Smooth muscle cell (in vitro differentiated cells): ENCODE measurements around the gene CRACR2B. TPM values are rescaled to one million over a fixed set of nuclear protein-coding genes. Genes with fewer than 3 reads are reported as not detected.
A peak's percentile ranks its signal among the peaks of the same experiment; 100 is the strongest.

Source experiments
- DNase-seq: peaks from one replicate; lab custom pipeline; 2025; ENCODE audit not compliant: unreplicated experiment; lab: John Stamatoyannopoulos, UW
- H2AFZ ChIP-seq: fragments of 200-600 bp; sonication (generic); 2 replicates; pipeline ENCODE4 v1.6.0; 2016; ENCODE audit warnings: antibody characterized with exemption, low read depth, mild to moderate bottlenecking
- H3F3A ChIP-seq: fragments of 200-600 bp; sonication (generic); 2 replicates; pipeline ENCODE4 v1.6.0; 2017; ENCODE audit warnings: antibody characterized with exemption, low read depth
- H3K27ac ChIP-seq: fragments of 200-600 bp; sonication (generic); 2 replicates; pipeline ENCODE4 v1.5.1; 2016; ENCODE audit warnings: low read depth, mild to moderate bottlenecking
- H3K27me3 ChIP-seq: fragments of 200-600 bp; sonication (generic); 2 replicates; pipeline ENCODE4 v1.6.1; 2016; ENCODE audit warnings: low read depth, mild to moderate bottlenecking
- H3K36me3 ChIP-seq: fragments of 200-600 bp; sonication (generic); 2 replicates; pipeline ENCODE4 v1.5.1; 2016; ENCODE audit warnings: low read depth
- H3K4me1 ChIP-seq: fragments of 200-600 bp; sonication (generic); 2 replicates; pipeline ENCODE4 v1.5.1; 2016; ENCODE audit warnings: low read depth
- H3K4me2 ChIP-seq: fragments of 200-600 bp; sonication (generic); 2 replicates; pipeline ENCODE4 v1.6.0; 2016; ENCODE audit warnings: mild to moderate bottlenecking
- H3K4me3 ChIP-seq: fragments of 200-600 bp; sonication (generic); 2 replicates; pipeline ENCODE4 v1.5.1; 2016; ENCODE audit warnings: mild to moderate bottlenecking
- H3K79me2 ChIP-seq: fragments of 200-600 bp; sonication (generic); 2 replicates; pipeline ENCODE4 v1.6.0; 2016; ENCODE audit warnings: low read depth, mild to moderate bottlenecking
- H3K9ac ChIP-seq: fragments of 200-600 bp; sonication (generic); 2 replicates; pipeline ENCODE4 v1.6.0; 2016; ENCODE audit warnings: low read depth
- H3K9me3 ChIP-seq: fragments of 200-600 bp; sonication (generic); replicated peaks from 2 replicates; pipeline ENCODE4 v1.5.1; 2016; ENCODE audit warnings: low read depth
- H4K20me1 ChIP-seq: fragments of 200-600 bp; sonication (generic); 2 replicates; pipeline ENCODE4 v1.6.0; 2016; ENCODE audit warnings: low read depth
- WGBS: methylation state at CpG from one replicate; pipeline ENCODE4 v1.1.7; 2016; ENCODE audit warnings: low lambda C conversion rate; 5-methylcytosine and 5-hydroxymethylcytosine counted together
- polyA plus RNA-seq: library from polyadenylated mRNA; unstranded; fragments of >200 nt; fragmentation: Nextera tagmentation; extraction: Ambion mirVana; gene quantifications from 2 replicates; pipeline ENCODE4 v1.2.1, GENCODE V29; 2016
- total RNA-seq: library from RNA; depleted of rRNA; stranded (reverse); fragments of >200 nt; gene quantifications from 2 replicates; pipeline ENCODE4 v1.2.3, GENCODE V29; 2014
- TF ChIP-seq, protein P1 (sequence below): fragments of 200-600 bp; sonication (generic); IDR thresholded peaks from 2 replicates; pipeline ENCODE4 v1.5.1; 2017; ENCODE audit warnings: borderline replicate concordance, mild to moderate bottlenecking, antibody characterized with exemption; ENCODE audit not compliant: insufficient read depth, poor library complexity, severe bottlenecking

CRACR2B gene
- total and polyA plus RNA-seq, 2 experiments from 2014 or later, result 0.10 to 0.36 TPM

DNA sequence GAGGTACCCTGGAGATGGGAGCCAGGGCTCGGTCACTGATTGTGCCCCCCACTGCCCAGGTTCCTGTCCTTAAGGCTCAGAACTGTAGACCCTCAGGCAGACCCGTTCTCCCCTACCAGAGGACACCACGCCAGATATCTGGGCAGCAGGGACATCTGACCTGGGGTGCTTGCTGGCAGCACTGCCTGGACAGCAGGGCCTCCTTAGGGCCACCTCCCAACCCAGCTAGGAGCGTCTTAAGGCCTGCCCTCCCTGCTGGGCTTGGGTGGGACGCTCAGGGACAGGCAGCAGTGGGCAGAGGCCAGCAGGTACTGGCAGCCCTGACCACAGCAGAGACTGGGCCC, 11.5 kb downstream of the CRACR2B start:
- no peak overlapping the region for H3K27ac ChIP-seq

DNA sequence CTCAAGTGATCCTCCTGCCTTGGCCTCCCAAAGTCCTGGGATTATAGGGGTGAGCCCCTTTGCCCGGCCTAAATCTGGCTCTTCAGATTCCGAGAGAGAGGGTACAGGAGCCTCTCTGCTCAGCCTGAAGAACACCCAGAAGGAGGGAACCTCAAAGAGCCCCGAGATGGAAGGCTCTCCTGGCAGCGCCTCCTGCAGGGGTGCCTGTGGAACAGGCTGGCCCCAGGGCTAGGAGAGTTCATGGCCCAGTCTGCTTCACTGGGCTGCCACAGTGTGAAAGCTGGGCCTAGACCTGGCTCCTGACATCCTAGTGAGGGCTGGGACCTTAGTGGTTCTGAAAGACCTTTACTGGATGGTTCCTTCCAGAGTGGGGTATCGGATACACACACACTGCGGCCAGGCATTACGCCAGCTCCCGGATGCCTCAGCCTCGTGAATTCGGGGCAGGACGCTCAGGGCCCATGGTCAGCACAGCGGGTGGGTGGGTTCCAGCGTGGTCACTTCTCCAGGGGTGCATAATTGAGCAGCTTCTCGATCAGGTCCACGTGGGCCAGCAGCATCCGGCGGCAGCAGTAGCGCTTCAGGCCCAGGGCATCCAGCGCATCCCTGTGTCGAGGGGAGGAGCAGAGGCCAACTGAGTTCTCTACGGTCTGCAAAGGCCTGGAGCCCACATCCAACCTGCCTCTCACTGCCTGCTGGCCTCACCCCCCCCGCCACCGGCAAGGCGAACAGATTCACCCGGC, 12.3 kb downstream of the CRACR2B start:
- H3K36me3 ChIP-seq, result no peaks in the 10 kb centered on the region
- no peak overlapping the region for H3K9ac ChIP-seq
- H4K20me1 ChIP-seq, result peaks cover 74% of the 10 kb centered on the region
- TF ChIP-seq, protein P1, sequence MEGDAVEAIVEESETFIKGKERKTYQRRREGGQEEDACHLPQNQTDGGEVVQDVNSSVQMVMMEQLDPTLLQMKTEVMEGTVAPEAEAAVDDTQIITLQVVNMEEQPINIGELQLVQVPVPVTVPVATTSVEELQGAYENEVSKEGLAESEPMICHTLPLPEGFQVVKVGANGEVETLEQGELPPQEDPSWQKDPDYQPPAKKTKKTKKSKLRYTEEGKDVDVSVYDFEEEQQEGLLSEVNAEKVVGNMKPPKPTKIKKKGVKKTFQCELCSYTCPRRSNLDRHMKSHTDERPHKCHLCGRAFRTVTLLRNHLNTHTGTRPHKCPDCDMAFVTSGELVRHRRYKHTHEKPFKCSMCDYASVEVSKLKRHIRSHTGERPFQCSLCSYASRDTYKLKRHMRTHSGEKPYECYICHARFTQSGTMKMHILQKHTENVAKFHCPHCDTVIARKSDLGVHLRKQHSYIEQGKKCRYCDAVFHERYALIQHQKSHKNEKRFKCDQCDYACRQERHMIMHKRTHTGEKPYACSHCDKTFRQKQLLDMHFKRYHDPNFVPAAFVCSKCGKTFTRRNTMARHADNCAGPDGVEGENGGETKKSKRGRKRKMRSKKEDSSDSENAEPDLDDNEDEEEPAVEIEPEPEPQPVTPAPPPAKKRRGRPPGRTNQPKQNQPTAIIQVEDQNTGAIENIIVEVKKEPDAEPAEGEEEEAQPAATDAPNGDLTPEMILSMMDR, result peak; percentile 13
- H3K4me3 ChIP-seq, result no peak overlapping the region
- WGBS, result 95% methylated on average over 25 of the region's 25 CpGs
- peaks cover 25% of the 10 kb centered on the region for H3K4me1 ChIP-seq
- H3K27ac ChIP-seq, result no peak overlapping the region
- no peak overlapping the region for H2AFZ ChIP-seq
- peaks cover 20% of the 10 kb centered on the region for H3F3A ChIP-seq
- no peaks in the 10 kb centered on the region for H3K27me3 ChIP-seq
- no peak for DNase-seq
- no peaks in the 10 kb centered on the region for H3K9me3 ChIP-seq
- H3K4me2 ChIP-seq, result no peak overlapping the region
- H3K79me2 ChIP-seq, result peaks cover 31% of the 10 kb centered on the region

More for the DNA sequence above, 11.5 kb downstream of the CRACR2B start:
- no peak overlapping the region for H3K4me3 ChIP-seq
- H3K27me3 ChIP-seq, result no peaks in the 10 kb centered on the region
- H3K4me2 ChIP-seq, result no peak overlapping the region
- H3K4me1 ChIP-seq, result peaks cover 19% of the 10 kb centered on the region
- H3K9ac ChIP-seq, result no peak overlapping the region
- TF ChIP-seq, protein P1, result no peak
- H3F3A ChIP-seq, result peaks cover 23% of the 10 kb centered on the region
- H2AFZ ChIP-seq, result no peak overlapping the region
- DNase-seq, result no peak
- peaks cover 77% of the 10 kb centered on the region for H4K20me1 ChIP-seq
- no peaks in the 10 kb centered on the region for H3K9me3 ChIP-seq
- 94% methylated on average over 5 of the region's 5 CpGs for WGBS
- no peaks in the 10 kb centered on the region for H3K36me3 ChIP-seq
- peaks cover 37% of the 10 kb centered on the region for H3K79me2 ChIP-seq

DNA sequence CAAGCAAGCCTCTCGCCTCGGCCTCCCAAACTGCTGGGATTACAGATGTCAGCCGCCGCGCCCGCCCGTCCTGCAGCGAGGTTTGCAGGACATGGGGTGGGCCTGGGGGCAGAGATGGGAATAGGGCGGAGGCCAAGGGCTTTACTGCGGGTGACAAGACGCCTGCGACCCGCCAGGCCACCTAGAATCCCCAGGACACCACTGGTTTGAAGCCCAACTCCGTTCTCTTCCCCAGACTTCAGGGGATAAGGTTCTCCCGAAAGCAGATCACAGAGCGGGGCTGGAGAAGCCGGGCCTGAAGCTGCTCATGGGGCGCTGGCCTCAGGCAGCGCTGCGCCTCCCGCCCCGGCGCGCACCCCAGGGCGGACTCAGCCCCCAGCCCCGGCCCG, 14.3 kb downstream of the CRACR2B start:
- Histone ChIP-seq H2AFZ (no peak overlapping the region), H3K27me3 (no peaks in the 10 kb centered on the region), H3K36me3 (no peaks in the 10 kb centered on the region), H3K4me3 (peak overlapping the region; percentile 96), H3K27ac (peak overlapping the region; percentile 94), H3K79me2 (peaks cover 21% of the 10 kb centered on the region), H3K4me1 (peaks cover 26% of the 10 kb centered on the region), H3K4me2 (peak overlapping the region; percentile 96), H3K9ac (peak overlapping the region; percentile 100), H3F3A (peaks cover 20% of the 10 kb centered on the region), H4K20me1 (peaks cover 75% of the 10 kb centered on the region), H3K9me3 (no peaks in the 10 kb centered on the region)
- TF ChIP-seq, protein P1, result no peak
- WGBS, result under 1% methylated on average over 26 of the region's 27 CpGs
- DNase-seq, result no peak
